HepG2 (cell line): ENCODE measurements around the gene NT5C3B. TPM values are rescaled to one million over a fixed set of nuclear protein-coding genes. Genes with fewer than 3 reads are reported as not detected.
A peak's percentile ranks its signal among the peaks of the same experiment; 100 is the strongest.

Experiments
- CBX1 ChIP-seq: IDR thresholded peaks from one replicate; pipeline ENCODE4 v1.6.1; 2016; ENCODE audit warnings: antibody characterized with exemption, low read depth
- HNF1A ChIP-seq, 2 experiments: sonication (generic) in 1 of 2; formaldehyde crosslinking in 1 of 2; IDR thresholded peaks; 2 replicates each; pipeline versions ENCODE4 v1.4.0 to v1.6.1; 2016 to 2020; ENCODE audit warnings: borderline replicate concordance in 1 of 2, low read depth in 1 of 2, mild to moderate bottlenecking in 1 of 2, missing genetic modification reagents in 1 of 2
- KIAA2018 ChIP-seq: sonication (generic); formaldehyde crosslinking; IDR thresholded peaks from 2 replicates; pipeline ENCODE4 v1.5.0; 2020; ENCODE audit warnings: mild to moderate bottlenecking, missing genetic modification reagents, borderline replicate concordance
- RNF2 ChIP-seq: fragments of 450-650 bp; conservative IDR thresholded peaks from 2 replicates; pipeline ENCODE4 v1.6.1; 2016; ENCODE audit warnings: low read depth
- WIZ ChIP-seq: sonication (generic); formaldehyde crosslinking; IDR thresholded peaks from 2 replicates; pipeline ENCODE4 v1.5.1; 2020; ENCODE audit warnings: mild to moderate bottlenecking, missing genetic modification reagents
- ZNF530 ChIP-seq: sonication (generic); formaldehyde crosslinking; IDR thresholded peaks from 2 replicates; pipeline ENCODE4 v1.5.0; 2020; ENCODE audit warnings: low read depth, mild to moderate bottlenecking, missing genetic modification reagents
- ZNF563 ChIP-seq: sonication (generic); formaldehyde crosslinking; IDR thresholded peaks from 2 replicates; pipeline ENCODE4 v1.8.0; 2022; ENCODE audit warnings: mild to moderate bottlenecking, moderate library complexity, missing genetic modification reagents
- polyA plus RNA-seq, 8 experiments: library from polyadenylated mRNA; depleted of rRNA in 3 of 8; stranded (reverse) in 7 of 8; unstranded in 1 of 8; fragments of >200 nt; fragmentation: Illumina TruSeq in 4 of 8; extraction: Trizol in 4 of 8; gene quantifications; 2 replicates each; pipeline versions ENCODE4 v1.2.1 to v1.2.3, GENCODE V29; 2011 to 2016; ENCODE audit warnings: low read depth in 4 of 8, missing spikeins in 1 of 8, mixed read lengths in 1 of 8; ENCODE audit not compliant: insufficient read depth in 1 of 8
- total RNA-seq, 5 experiments: library from RNA; depleted of rRNA; stranded (reverse); fragments of >200 nt; fragmentation: Illumina TruSeq; extraction: Trizol; gene quantifications; 2 replicates each; pipeline ENCODE4 v1.2.3, GENCODE V29; 2016; ENCODE audit warnings: low read depth in 1 of 5
- TF ChIP-seq, protein P1 (sequence below): sonication (generic); formaldehyde crosslinking; IDR thresholded peaks from 2 replicates; pipeline ENCODE4 v1.8.0; 2022; ENCODE audit warnings: missing genetic modification reagents, mild to moderate bottlenecking, borderline replicate concordance
- TF ChIP-seq, protein P2 (sequence below): IDR thresholded peaks from 2 replicates; pipeline ENCODE4 v1.6.1; 2016; ENCODE audit warnings: low read depth, control low read depth
- TF ChIP-seq, protein P3 (sequence below): sonication (generic); formaldehyde crosslinking; conservative IDR thresholded peaks from 2 replicates; pipeline ENCODE4 v1.4.0; 2020; ENCODE audit warnings: missing genetic modification reagents

NT5C3B gene
- total and polyA plus RNA-seq, 2 of the 13 experiments (the other 11 are each of a cell fraction or from before 2014, with no cell fraction given): 104 to 126 TPM

DNA sequence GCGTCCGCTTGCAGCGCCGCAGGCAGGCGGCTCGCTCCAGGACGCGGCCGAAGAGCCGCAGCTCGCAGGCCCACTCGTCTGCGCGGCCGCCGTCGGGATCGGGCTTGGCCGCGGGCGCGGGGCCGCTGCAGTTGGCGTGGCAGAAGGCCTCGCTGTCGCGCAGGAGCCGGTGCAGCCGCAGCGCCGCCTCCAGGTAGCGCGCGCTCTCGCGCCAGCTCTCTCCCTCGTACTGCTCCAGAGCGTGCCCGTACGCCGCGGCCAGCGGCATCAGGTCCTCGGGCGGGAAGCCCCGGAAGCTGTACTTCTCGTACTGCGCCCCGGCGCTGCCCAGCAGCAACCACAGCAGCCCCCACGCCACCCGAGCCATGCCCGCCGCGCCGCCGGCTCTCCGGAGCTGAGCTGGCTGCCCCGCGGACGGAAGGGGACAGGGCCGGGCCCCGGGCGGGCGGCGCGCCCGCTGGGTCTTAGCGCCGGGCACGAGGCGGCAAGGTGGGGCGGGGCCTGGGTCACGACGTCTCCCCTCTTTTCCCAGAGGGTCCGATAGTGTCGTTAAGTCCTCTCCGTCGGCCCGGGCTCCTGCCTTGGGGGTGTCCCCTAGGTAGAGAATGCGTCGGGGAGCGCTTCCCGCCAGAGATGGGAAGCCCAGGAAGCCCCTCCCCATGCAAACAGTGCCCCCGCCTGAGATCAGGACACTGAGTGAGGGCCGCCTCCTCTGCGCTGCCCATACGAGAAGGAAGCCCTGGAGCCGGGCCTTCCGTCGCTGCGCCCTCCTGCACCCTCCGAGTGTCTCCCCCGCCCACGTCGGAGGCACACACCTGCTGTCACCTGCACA is 24.3 kb downstream of the NT5C3B start, which contains the start of gene P3H4 (continued):
- TF ChIP-seq, protein P1, sequence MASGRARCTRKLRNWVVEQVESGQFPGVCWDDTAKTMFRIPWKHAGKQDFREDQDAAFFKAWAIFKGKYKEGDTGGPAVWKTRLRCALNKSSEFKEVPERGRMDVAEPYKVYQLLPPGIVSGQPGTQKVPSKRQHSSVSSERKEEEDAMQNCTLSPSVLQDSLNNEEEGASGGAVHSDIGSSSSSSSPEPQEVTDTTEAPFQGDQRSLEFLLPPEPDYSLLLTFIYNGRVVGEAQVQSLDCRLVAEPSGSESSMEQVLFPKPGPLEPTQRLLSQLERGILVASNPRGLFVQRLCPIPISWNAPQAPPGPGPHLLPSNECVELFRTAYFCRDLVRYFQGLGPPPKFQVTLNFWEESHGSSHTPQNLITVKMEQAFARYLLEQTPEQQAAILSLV: peak; percentile 74; the same call in 1 of the 2 replicates
- TF ChIP-seq HNF1A (IDR thresholded peaks at IDR 0.05; ENCODE audit: low read depth) (no peak), HNF1A (CRISPR knock-in tag; IDR thresholded peaks at IDR 0.05; ENCODE audit: borderline replicate concordance) (peak; percentile 14; the same call in 1 of the 2 replicates), WIZ (CRISPR knock-in tag) (no peak; the same call in 1 of the 2 replicates), CBX1 (no peak), ZNF563 (CRISPR knock-in tag) (peak; percentile 95), ZNF530 (CRISPR knock-in tag) (no peak), KIAA2018 (CRISPR knock-in tag) (no peak), RNF2 (peak; percentile 91)
- TF ChIP-seq, protein P2, sequence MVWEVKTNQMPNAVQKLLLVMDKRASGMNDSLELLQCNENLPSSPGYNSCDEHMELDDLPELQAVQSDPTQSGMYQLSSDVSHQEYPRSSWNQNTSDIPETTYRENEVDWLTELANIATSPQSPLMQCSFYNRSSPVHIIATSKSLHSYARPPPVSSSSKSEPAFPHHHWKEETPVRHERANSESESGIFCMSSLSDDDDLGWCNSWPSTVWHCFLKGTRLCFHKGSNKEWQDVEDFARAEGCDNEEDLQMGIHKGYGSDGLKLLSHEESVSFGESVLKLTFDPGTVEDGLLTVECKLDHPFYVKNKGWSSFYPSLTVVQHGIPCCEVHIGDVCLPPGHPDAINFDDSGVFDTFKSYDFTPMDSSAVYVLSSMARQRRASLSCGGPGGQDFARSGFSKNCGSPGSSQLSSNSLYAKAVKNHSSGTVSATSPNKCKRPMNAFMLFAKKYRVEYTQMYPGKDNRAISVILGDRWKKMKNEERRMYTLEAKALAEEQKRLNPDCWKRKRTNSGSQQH: no peak; the same call in 1 of the 2 replicates
- TF ChIP-seq, protein P3, sequence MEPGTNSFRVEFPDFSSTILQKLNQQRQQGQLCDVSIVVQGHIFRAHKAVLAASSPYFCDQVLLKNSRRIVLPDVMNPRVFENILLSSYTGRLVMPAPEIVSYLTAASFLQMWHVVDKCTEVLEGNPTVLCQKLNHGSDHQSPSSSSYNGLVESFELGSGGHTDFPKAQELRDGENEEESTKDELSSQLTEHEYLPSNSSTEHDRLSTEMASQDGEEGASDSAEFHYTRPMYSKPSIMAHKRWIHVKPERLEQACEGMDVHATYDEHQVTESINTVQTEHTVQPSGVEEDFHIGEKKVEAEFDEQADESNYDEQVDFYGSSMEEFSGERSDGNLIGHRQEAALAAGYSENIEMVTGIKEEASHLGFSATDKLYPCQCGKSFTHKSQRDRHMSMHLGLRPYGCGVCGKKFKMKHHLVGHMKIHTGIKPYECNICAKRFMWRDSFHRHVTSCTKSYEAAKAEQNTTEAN (CRISPR knock-in tag): peak; percentile 84
